K562 (cell line): ENCODE measurements around the gene EPB41L4A. TPM values are rescaled to one million over a fixed set of nuclear protein-coding genes. Genes with fewer than 3 reads are reported as not detected.
A peak's percentile ranks its signal among the peaks of the same experiment; 100 is the strongest.

Experiments
- ATAC-seq: fragments of 200-7000 bp; cut with Tn5 transposase; 3 replicates; pipeline ENCODE4 v1.9.1; 2020; ENCODE audit warnings: moderate library complexity
- BruUV-seq: library from RNA; stranded (reverse); fragments of 400-500 nt; replicated peaks from 2 replicates; lab custom pipeline; 2021; lab: Mats Ljungman, UMichigan
- CTCF ChIA-PET: fragments of 300-600 bp; formaldehyde crosslinking; extraction: SDS; loops from one replicate; lab custom pipeline; 2021; ENCODE audit warnings: low intra/inter-chr PET ratio; lab: Yijun Ruan, JAX
- POLR2A ChIA-PET: fragments of 300-600, 350-650 bp; sonication (Branson Sonifier 250); formaldehyde crosslinking; extraction: SDS; loops from one replicate; lab custom pipeline; 2021; ENCODE audit warnings: antibody characterized with exemption, inconsistent platforms; lab: Yijun Ruan, JAX
- DNase-seq, 4 experiments: peaks; one replicate each; pipeline versions ENCODE4 v3.0.0 to v3.0.0-alpha.2; 2011 to 2018; ENCODE audit warnings: low spot score in 3 of 4, mixed read lengths in 3 of 4; ENCODE audit errors: extremely low read depth in 1 of 4
- FAIRE-seq: peaks from 2 replicates; lab custom pipeline; 2011; peaks lifted over from hg19 to GRCh38; lab: Jason Lieb, UNC
- H2AFZ ChIP-seq: 2 replicates; pipeline ENCODE4 v1.6.0; 2011; ENCODE audit warnings: low read depth, low read length, control low read depth, inconsistent platforms
- H3K27ac ChIP-seq: fragments of 200-600 bp; 3 replicates; pipeline ENCODE4 v1.8.0; 2011; ENCODE audit warnings: low read depth, mild to moderate bottlenecking, control low read depth, inconsistent platforms, low read length, moderate library complexity, mixed read lengths; ENCODE audit errors: extremely low read depth
- H3K27me3 ChIP-seq, 2 experiments: fragments of 300-600 bp in 1 of 2; 2 replicates in 1 of 2; 3 replicates in 1 of 2; pipeline versions ENCODE4 v1.6.0 to v1.8.0; 2011; ENCODE audit warnings: inconsistent platforms in 2 of 2, low read length in 2 of 2, mild to moderate bottlenecking in 1 of 2, mixed read lengths in 1 of 2, moderate library complexity in 1 of 2; ENCODE audit not compliant: control insufficient read depth in 2 of 2, insufficient read depth in 2 of 2
- H3K36me3 ChIP-seq: fragments of 300-600 bp; 3 replicates; pipeline ENCODE4 v1.8.0; 2011; ENCODE audit warnings: mild to moderate bottlenecking, low read length, inconsistent platforms; ENCODE audit not compliant: control insufficient read depth, insufficient read depth
- H3K4me1 ChIP-seq, 2 experiments: fragments of 200-600 bp in 1 of 2; replicated peaks in 1 of 2; 2 replicates in 1 of 2; 3 replicates in 1 of 2; pipeline versions ENCODE4 v1.5.1 to v1.8.0; 2011; ENCODE audit warnings: inconsistent platforms in 2 of 2, low read length in 2 of 2, mild to moderate bottlenecking in 1 of 2, mixed read lengths in 1 of 2, moderate library complexity in 1 of 2; ENCODE audit not compliant: control insufficient read depth in 2 of 2, insufficient read depth in 2 of 2
- H3K4me2 ChIP-seq: 2 replicates; pipeline ENCODE4 v1.6.1; 2011; ENCODE audit warnings: low read length, control low read depth, inconsistent platforms, mixed read lengths; ENCODE audit not compliant: insufficient read depth
- H3K4me3 ChIP-seq: fragments of 200-600 bp; sonication (generic), shearing (Covaris generic); 2 replicates; pipeline ENCODE4 v1.5.1; 2016; ENCODE audit warnings: control low read depth, inconsistent platforms
- H3K79me2 ChIP-seq: fragments of 200-600 bp; 3 replicates; pipeline ENCODE4 v1.8.0; 2011; ENCODE audit warnings: low read length, inconsistent platforms; ENCODE audit not compliant: control insufficient read depth, insufficient read depth
- H3K9ac ChIP-seq, 2 experiments: 2 replicates each; pipeline versions ENCODE4 v1.6.0 to v1.6.1; 2011; ENCODE audit warnings: low read depth in 2 of 2, low read length in 2 of 2, control low read depth in 1 of 2, inconsistent platforms in 1 of 2, mild to moderate bottlenecking in 1 of 2, mixed read lengths in 1 of 2; ENCODE audit not compliant: insufficient read depth in 1 of 2
- H3K9me1 ChIP-seq: one replicate; pipeline ENCODE4 v1.6.0; 2011; ENCODE audit warnings: inconsistent platforms, mild to moderate bottlenecking, low read length, moderate library complexity; ENCODE audit not compliant: control insufficient read depth, insufficient read depth
- H3K9me3 ChIP-seq: replicated peaks from 2 replicates; pipeline ENCODE4 v1.5.1; 2011; ENCODE audit warnings: low read depth, low read length, inconsistent platforms; ENCODE audit not compliant: control insufficient read depth, insufficient read depth
- H4K20me1 ChIP-seq: replicated peaks from 2 replicates; pipeline ENCODE4 v1.6.1; 2011; ENCODE audit warnings: low read length, inconsistent platforms, mixed read lengths; ENCODE audit not compliant: control insufficient read depth, insufficient read depth
- CHCHD3 ChIP-seq: fragments of 250-450 bp; sonication (Bioruptor Pico); IDR thresholded peaks from 2 replicates; pipeline ENCODE4 v2.1.2; 2022; ENCODE audit warnings: mild to moderate bottlenecking
- CTCF ChIP-seq, 3 experiments: IDR thresholded peaks in 2 of 3; conservative IDR thresholded peaks in 1 of 3; 2 replicates each; pipeline ENCODE4 v1.5.1; 2011 to 2012; ENCODE audit warnings: low read length in 3 of 3, mild to moderate bottlenecking in 3 of 3, control low read depth in 2 of 3, improper control_type of control experiment in 1 of 3, inconsistent platforms in 1 of 3, low read depth in 1 of 3, mixed read lengths in 1 of 3, moderate library complexity in 1 of 3; ENCODE audit not compliant: insufficient read depth in 2 of 3
- JUN ChIP-seq, 2 experiments: sonication (generic) in 1 of 2; formaldehyde crosslinking in 1 of 2; IDR thresholded peaks; 2 replicates each; pipeline versions ENCODE4 v1.6.1 to v1.8.0; 2012 to 2022; ENCODE audit warnings: borderline replicate concordance in 2 of 2, mild to moderate bottlenecking in 2 of 2, improper control_type of control experiment in 1 of 2, low read depth in 1 of 2, low read length in 1 of 2, missing genetic modification reagents in 1 of 2
- JUND ChIP-seq, 2 experiments: IDR thresholded peaks; 2 replicates in 1 of 2; 3 replicates in 1 of 2; pipeline ENCODE4 v1.6.1; 2011; ENCODE audit warnings: borderline replicate concordance in 2 of 2, low read depth in 2 of 2, low read length in 2 of 2, improper control_type of control experiment in 1 of 2, missing biosample characterization in 1 of 2, missing genetic modification characterization in 1 of 2, missing genetic modification reagents in 1 of 2
- MBD1 ChIP-seq: fragments of 250-450 bp; sonication (Bioruptor Pico); IDR thresholded peaks from 2 replicates; pipeline ENCODE4 v1.8.0; 2022; ENCODE audit warnings: inconsistent platforms
- NRF1 ChIP-seq, 2 experiments: fragments of 450-650 bp; IDR thresholded peaks in 1 of 2; conservative IDR thresholded peaks in 1 of 2; 2 replicates each; pipeline ENCODE4 v1.6.1; 2014; ENCODE audit warnings: mild to moderate bottlenecking in 2 of 2
- PTTG1 ChIP-seq: fragments of 450-650 bp; IDR thresholded peaks from 2 replicates; pipeline ENCODE4 v1.6.1; 2016; ENCODE audit warnings: low read depth, mild to moderate bottlenecking, missing genetic modification characterization, missing compliant biosample characterization
- RBFOX2 ChIP-seq: fragments of 200-400 bp; formaldehyde crosslinking; IDR thresholded peaks from 2 replicates; pipeline ENCODE4 v1.6.1; 2017; ENCODE audit warnings: low read depth, mild to moderate bottlenecking, low read length, moderate library complexity
- RBM15 ChIP-seq: fragments of 200-400 bp; formaldehyde crosslinking; IDR thresholded peaks from 2 replicates; pipeline ENCODE4 v1.6.1; 2018; ENCODE audit warnings: mild to moderate bottlenecking, low read length, moderate library complexity; ENCODE audit not compliant: insufficient read depth
- ZNF695 ChIP-seq: fragments of 450-650 bp; formaldehyde crosslinking; IDR thresholded peaks from 2 replicates; pipeline ENCODE4 v1.4.0; 2020; ENCODE audit warnings: mild to moderate bottlenecking, moderate library complexity
- ZNF75A ChIP-seq: fragments of 450-650 bp; formaldehyde crosslinking; IDR thresholded peaks from 2 replicates; pipeline ENCODE4 v1.4.0; 2020; ENCODE audit warnings: mild to moderate bottlenecking
- WGBS: fragments of 100-300 bp; shearing (Covaris generic); methylation state at CpG from one replicate; pipeline ENCODE4 v1.1.6; 2016; ENCODE audit warnings: low coverage, mixed read lengths; ENCODE audit not compliant: insufficient coverage; ENCODE audit errors: missing lambda C conversion rate; 5-methylcytosine and 5-hydroxymethylcytosine counted together
- in situ Hi-C: fragments of 300-500 bp; cut with MboI; formaldehyde crosslinking; loops from 4 replicates; pipeline ENCODE4 v1.15.0; 2018; ENCODE audit warnings: inconsistent platforms, mixed read lengths
- intact Hi-C: fragments of 100-400 bp; cut with micrococcal nuclease; formaldehyde crosslinking; loops from 2 replicates; pipeline ENCODE4 v1.14.2; 2022
- polyA plus RNA-seq, 8 experiments: library from polyadenylated mRNA; depleted of rRNA in 4 of 8; stranded (reverse) in 5 of 8; unstranded in 3 of 8; fragments of >200 nt; fragmentation: Nextera tagmentation in 2 of 8; fragmentation: Illumina TruSeq in 1 of 8; extraction: Ambion mirVana in 2 of 8; extraction: Trizol in 1 of 8; gene quantifications; 2 replicates each; pipeline versions ENCODE4 v1.2.1 to v1.2.3, GENCODE V29; 2011 to 2014; ENCODE audit warnings: inconsistent platforms in 1 of 8, missing spikeins in 1 of 8
- total RNA-seq, 7 experiments: library from RNA; depleted of rRNA in 6 of 7; stranded (reverse); fragments of >200 nt in 6 of 7; fragmentation: Illumina TruSeq in 2 of 7; extraction: Trizol in 2 of 7; gene quantifications; 2 replicates each; pipeline versions ENCODE4 v1.2.1 to v1.2.3, GENCODE V29; 2011 to 2021; ENCODE audit warnings: low replicate concordance in 1 of 7

Gene EPB41L4A
- total and polyA plus RNA-seq, 9 of the 15 experiments (the other 6 are each of a cell fraction or from before 2014, with no cell fraction given) = 0.04 to 0.35 (median 0.12) TPM; not detected in 3

- Histone ChIP-seq H4K20me1 (no peaks in the 10 kb centered on the region), H3K4me3 (no peak overlapping the region), H3K9me1 (no peaks in the 10 kb centered on the region), H3K79me2 (no peaks in the 10 kb centered on the region), H3K4me2 (no peak overlapping the region), H3K9ac (no peak overlapping the region), H3K4me1 (no peaks in the 10 kb centered on the region), H2AFZ (no peak overlapping the region), H3K9me3 (no peaks in the 10 kb centered on the region), H3K36me3 (no peaks in the 10 kb centered on the region), H3K27ac (no peak overlapping the region), H3K27me3 (peaks cover 0 to 3% of the 10 kb centered on the region in 2 experiments; a peak in 1 of 5 replicates)
- no peak for DNase-seq
- no peak for FAIRE-seq
- ChIA-PET POLR2A (interaction anchor here (0.6 kb wide), 2 partner anchors 9 to 468 kb away, joined by 3 to 4 read pairs; no protein-coding TSS in a partner anchor), CTCF (no interaction called here)
- 0% methylated on average over 5 of the region's 5 CpGs for WGBS
- in situ Hi-C loops (no loop called here), intact Hi-C loops (no loop called here)
- ATAC-seq = no peak
- BruUV-seq = no TSS peak
- TF ChIP-seq PTTG1 (tag) = no peak
- peak; percentile 35 to 50; a peak in 2 of 4 replicates for TF ChIP-seq NRF1 (conservative IDR thresholded peaks at IDR 0.05 in 1 of 2, IDR thresholded peaks at IDR 0.05 in 1 of 2)
Measured at GRCh38 chr5:112245656-112246055, 173.4 kb downstream of the EPB41L4A start.

GRCh38 chr5:112239996-112240395 lies 179.1 kb downstream of the EPB41L4A start:
- intact Hi-C loops (no loop called here), in situ Hi-C loops (no loop called here)
- WGBS = 1% methylated on average over 3 of the region's 3 CpGs
- BruUV-seq = no TSS peak
- Histone ChIP-seq H4K20me1 (no peaks in the 10 kb centered on the region), H3K4me1 (no peaks in the 10 kb centered on the region), H3K4me2 (no peak overlapping the region), H3K27ac (no peak overlapping the region), H3K27me3 (no peaks in the 10 kb centered on the region), H3K9me3 (no peaks in the 10 kb centered on the region), H2AFZ (no peak overlapping the region), H3K36me3 (no peaks in the 10 kb centered on the region), H3K79me2 (no peaks in the 10 kb centered on the region), H3K9me1 (no peaks in the 10 kb centered on the region), H3K9ac (no peak overlapping the region), H3K4me3 (no peak overlapping the region)
- ATAC-seq (no peak; the same call in 1 of the 3 replicates), DNase-seq (peak in 1 of 4 experiments; percentile 6), FAIRE-seq (no peak)
- ChIA-PET CTCF (no interaction called here), POLR2A (no interaction called here)
- TF ChIP-seq ZNF695 (CRISPR knock-in tag) = no peak
- no peak for TF ChIP-seq CHCHD3 (CRISPR knock-in tag)
- 0 out of 2 replicates have a peak, but pooled peaks have one; percentile 10 for TF ChIP-seq JUN (IDR thresholded peaks at IDR 0.05; ENCODE audit: borderline replicate concordance, low read depth, low read length)
- TF ChIP-seq JUN (CRISPR knock-in tag; IDR thresholded peaks at IDR 0.05; ENCODE audit: borderline replicate concordance) = no peak
- TF ChIP-seq RBFOX2 = no peak
- TF ChIP-seq MBD1 = no peak
- no peak for TF ChIP-seq JUND (IDR thresholded peaks at IDR 0.05; ENCODE audit: borderline replicate concordance, low read depth, low read length)
- peak; percentile 62; the same call in 1 of the 3 replicates for TF ChIP-seq JUND (tag; IDR thresholded peaks at IDR 0.05; ENCODE audit: borderline replicate concordance, low read depth, low read length)
- no peak for TF ChIP-seq RBM15
- no peak for TF ChIP-seq ZNF75A
- peak in 1 of 3 experiments; percentile 23; a peak in 2 of 6 replicates for TF ChIP-seq CTCF (IDR thresholded peaks at IDR 0.05 in 2 of 3, conservative IDR thresholded peaks at IDR 0.05 in 1 of 3; ENCODE audit: insufficient read depth in 2 of 3, low read depth in 1 of 3, low read length in 3 of 3)
